Measurements from ENCODE around the gene DPEP3. TPM values are rescaled to one million over a fixed set of nuclear protein-coding genes. Genes with fewer than 3 reads are reported as not detected.

The DPEP3 gene
- total and polyA plus RNA-seq, 2 donors (not counting 1 experiment from before 2014, with no cell fraction given): 1.9 to 2.0 TPM

GRCh38 chr16:67993207-67994039, 13.1 kb upstream of the DPEP3 start:
- ATAC-seq (ENCODE audit: low read depth) (peak; percentile 87), DNase-seq (peak; percentile 92)
- ChIA-PET CTCF (interaction anchor here (0.7 to 28.7 kb wide), 11 partner anchors 9 to 183 kb away, joined by 3 to 320 read pairs (median 6); partner anchors contain the start of genes DDX28, DUS2 and NFATC3), POLR2A (interaction anchor here (0.9 to 3.5 kb wide), 6 partner anchors 10 to 86 kb away, joined by 3 to 23 read pairs (median 8); no protein-coding TSS in a partner anchor)
- H3K27me3 Mint-ChIP-seq: no peaks in the 10 kb centered on the region
- H3K4me3 Mint-ChIP-seq: peak overlapping the region; percentile 82
- Histone ChIP-seq H3K4me1 (ENCODE audit: control insufficient read depth in 2 of 2, insufficient read depth in 2 of 2, low read length in 2 of 2) (peaks cover 49 to 60% of the 10 kb centered on the region in 2 donors), H2AFZ (ENCODE audit: insufficient read depth, low read depth, low read length, poor library complexity, severe bottlenecking) (peak overlapping the region; percentile 57), H3K9me3 (ENCODE audit: control extremely low read depth in 1 of 3, control insufficient read depth in 2 of 3, insufficient read depth in 1 of 3, low read length in 2 of 3) (peaks cover 0 to 7% (median 0%) of the 10 kb centered on the region in 3 donors), H3K27ac (ENCODE audit: low read length in 2 of 2) (peak overlapping the region; percentile 86 to 89), H3K79me2 (ENCODE audit: control insufficient read depth, insufficient read depth, low read length) (peaks cover 55% of the 10 kb centered on the region), H3K9ac (ENCODE audit: low read length) (peak overlapping the region; percentile 54), H3K4me2 (replicated peaks; ENCODE audit: low read depth, low read length, poor library complexity, severe bottlenecking) (peak overlapping the region; percentile 77), H4K20me1 (ENCODE audit: control insufficient read depth, insufficient read depth, low read length, poor library complexity, severe bottlenecking) (peaks cover 10% of the 10 kb centered on the region), H3K36me3 (replicated peaks in 1 of 2; ENCODE audit: control extremely low read depth in 1 of 2, control insufficient read depth in 1 of 2, extremely low read depth in 1 of 2, insufficient read depth in 2 of 2, low read length in 1 of 2) (peaks cover 0 to 21% of the 10 kb centered on the region in 2 experiments), H3K4me3 (ENCODE audit: control extremely low read depth in 1 of 5, extremely low read depth in 1 of 5, insufficient read depth in 1 of 5, low read depth in 2 of 5, low read length in 4 of 5) (peak overlapping the region; percentile 26 to 40 (median 31)), H3K27me3 (replicated peaks in 1 of 4; ENCODE audit: control extremely low read depth in 1 of 4, control insufficient read depth in 3 of 4, insufficient read depth in 4 of 4, low read length in 3 of 4) (no peaks in the 10 kb centered on the region)
- H3K4me1 Mint-ChIP-seq: peaks cover 67% of the 10 kb centered on the region
- peak overlapping the region; percentile 99 for H3K27ac Mint-ChIP-seq
- intact Hi-C loops (cut with micrococcal nuclease): loop anchor here (1.0 to 5.0 kb wide), 9 partner anchors 8 to 476 kb away; partner anchors contain the start of genes DDX28, DUS2, PSKH1 and PSMB10
- TF ChIP-seq CTCF (IDR thresholded peaks at IDR 0.05): peak; percentile 96
- no peak for TF ChIP-seq EZH2 (IDR thresholded peaks at IDR 0.05; ENCODE audit: borderline replicate concordance, insufficient read depth, low read depth, low read length, poor library complexity, severe bottlenecking)
- 6% methylated on average over 38 of the region's 39 CpGs for WGBS (ENCODE audit: insufficient coverage)
- no peaks in the 10 kb centered on the region for H3K9me3 Mint-ChIP-seq (ENCODE audit: insufficient read depth)
